PC-3 (cell line): ENCODE data around the gene RAB34. TPM values are rescaled to one million over a fixed set of nuclear protein-coding genes. Genes with fewer than 3 reads are reported as not detected.

ENCODE experiments used
- ATAC-seq: fragments of 200-7000 bp; cut with Tn5 transposase; 2 replicates; pipeline ENCODE4 v1.9.1; 2020; ENCODE audit warnings: mild to moderate bottlenecking, moderate library complexity
- BruUV-seq: library from RNA; stranded (reverse); fragments of 400-500 nt; replicated peaks from 2 replicates; lab custom pipeline; 2021; lab: Mats Ljungman, UMichigan
- CTCF ChIA-PET: fragments of 300-600 bp; sonication (Branson Sonifier 250); formaldehyde crosslinking; loops from one replicate; lab custom pipeline; 2022; ENCODE audit warnings: antibody characterized with exemption; lab: Charles Lee
- POLR2A ChIA-PET: fragments of 300-600 bp; sonication (Branson Sonifier 250); formaldehyde crosslinking; loops from one replicate; lab custom pipeline; 2022; ENCODE audit warnings: antibody characterized with exemption; ENCODE audit not compliant: unreplicated experiment; lab: Charles Lee
- DNase-seq: peaks from one replicate; pipeline ENCODE4 v3.0.0-alpha.2; 2015
- H2AFZ ChIP-seq: fragments of 300-600 bp; sonication (generic); 2 replicates; pipeline ENCODE4 v1.6.0; 2016; ENCODE audit warnings: antibody characterized with exemption, low read length
- H3F3A ChIP-seq: fragments of 300-600 bp; sonication (generic); one replicate; pipeline ENCODE4 v1.6.0; 2017; ENCODE audit warnings: antibody characterized with exemption, low read length, control low read depth, mild to moderate bottlenecking; ENCODE audit not compliant: unreplicated experiment
- H3K27ac ChIP-seq: fragments of 300-600 bp; sonication (generic); 2 replicates; pipeline ENCODE4 v1.5.1; 2016; ENCODE audit warnings: mild to moderate bottlenecking, low read length
- H3K27me3 ChIP-seq: fragments of 300-600 bp; sonication (generic); 2 replicates; pipeline ENCODE4 v1.6.1; 2016; ENCODE audit warnings: low read length, mixed read lengths
- H3K36me3 ChIP-seq: fragments of 300-600 bp; sonication (generic); 2 replicates; pipeline ENCODE4 v1.6.1; 2016; ENCODE audit warnings: low read depth, mixed run types, low read length, mixed read lengths
- H3K4me1 ChIP-seq: fragments of 300-600 bp; sonication (generic); 2 replicates; pipeline ENCODE4 v1.5.1; 2016; ENCODE audit warnings: low read length; ENCODE audit not compliant: insufficient read depth
- H3K4me2 ChIP-seq: fragments of 300-600 bp; sonication (generic); 2 replicates; pipeline ENCODE4 v1.6.0; 2016; ENCODE audit warnings: low read length
- H3K4me3 ChIP-seq: fragments of 300-600 bp; sonication (generic); 2 replicates; pipeline ENCODE4 v1.5.1; 2016; ENCODE audit warnings: mild to moderate bottlenecking, low read length, mixed read lengths
- H3K79me2 ChIP-seq: fragments of 300-600 bp; sonication (generic); 2 replicates; pipeline ENCODE4 v1.6.1; 2017; ENCODE audit warnings: low read length, mixed read lengths
- H3K9ac ChIP-seq: fragments of 300-600 bp; sonication (generic); 2 replicates; pipeline ENCODE4 v1.6.0; 2016; ENCODE audit warnings: mild to moderate bottlenecking, low read length
- H3K9me2 ChIP-seq: fragments of 300-600 bp; sonication (generic); replicated peaks from 2 replicates; pipeline ENCODE4 v1.6.1; 2016; ENCODE audit warnings: mixed run types, low read length, mixed read lengths
- H3K9me3 ChIP-seq: fragments of 300-600 bp; sonication (generic); 2 replicates; pipeline ENCODE4 v1.6.1; 2016; ENCODE audit warnings: low read length, mixed read lengths
- H4K20me1 ChIP-seq: fragments of 300-600 bp; sonication (generic); 2 replicates; pipeline ENCODE4 v1.6.1; 2016; ENCODE audit warnings: low read length, mixed read lengths
- CTCF ChIP-seq: fragments of 300-600 bp; sonication (generic); conservative IDR thresholded peaks from 2 replicates; pipeline ENCODE4 v1.5.1; 2017; ENCODE audit warnings: antibody characterized with exemption, low read depth, mild to moderate bottlenecking, low read length
- EZH2 ChIP-seq: fragments of 300-600 bp; sonication (generic); IDR thresholded peaks from one replicate; pipeline ENCODE4 v1.6.1; 2017; ENCODE audit warnings: antibody characterized with exemption, mild to moderate bottlenecking, low read length; ENCODE audit not compliant: unreplicated experiment
- EZH2phosphoT487 ChIP-seq: fragments of 300-600 bp; sonication (generic); IDR thresholded peaks from 2 replicates; pipeline ENCODE4 v1.6.1; 2018; ENCODE audit warnings: mild to moderate bottlenecking, antibody characterized with exemption, low read length, borderline replicate concordance
- intact Hi-C: fragments of 100-400 bp; cut with micrococcal nuclease; formaldehyde crosslinking; loops from 2 replicates; pipeline ENCODE4 v1.9.0; 2023
- total RNA-seq: library from RNA; depleted of rRNA; stranded (reverse); fragments of >200 nt; gene quantifications from 2 replicates; pipeline ENCODE4 v1.2.3, GENCODE V29; 2014

RAB34 gene
- total RNA-seq, 1 experiment from 2014 or later, result 211 TPM

GRCh38 chr17:28669918-28670317 lies 47.8 kb downstream of the RAB34 start:
- Histone ChIP-seq H2AFZ (no peak overlapping the region), H3K9me2 (no peaks in the 10 kb centered on the region), H3F3A (no peaks in the 10 kb centered on the region), H4K20me1 (no peaks in the 10 kb centered on the region), H3K27ac (no peak overlapping the region), H3K4me1 (no peaks in the 10 kb centered on the region), H3K79me2 (peaks cover 39% of the 10 kb centered on the region), H3K9ac (no peak overlapping the region), H3K4me2 (no peak overlapping the region), H3K27me3 (no peaks in the 10 kb centered on the region), H3K36me3 (peaks cover 23% of the 10 kb centered on the region; the same call in 1 of the 2 replicates), H3K9me3 (no peaks in the 10 kb centered on the region), H3K4me3 (no peak overlapping the region)
- intact Hi-C loops, result no loop called here
- DNase-seq (no peak), ATAC-seq (no peak)
- CTCF ChIA-PET, result no interaction called here
- TF ChIP-seq EZH2phosphoT487 (no peak), EZH2 (no peak), CTCF (no peak)
- POLR2A ChIA-PET, result no interaction called here
- no TSS peak for BruUV-seq

- BruUV-seq, result no TSS peak
- DNase-seq (no peak), ATAC-seq (no peak)
- ChIA-PET POLR2A (interaction anchor here (0.5 kb wide), 1 partner anchor 24 kb away, joined by 3 read pairs; no protein-coding TSS in a partner anchor), CTCF (no interaction called here)
- Histone ChIP-seq H3K27ac (no peak overlapping the region), H4K20me1 (0 out of 2 replicates have a peak, but pooled peaks cover 8% of the 10 kb centered on the region), H3K4me3 (no peak overlapping the region), H3K9me2 (no peaks in the 10 kb centered on the region), H2AFZ (no peak overlapping the region), H3K36me3 (peaks cover 11% of the 10 kb centered on the region; the same call in 1 of the 2 replicates), H3K9ac (no peak overlapping the region), H3K79me2 (peaks cover 60% of the 10 kb centered on the region), H3K9me3 (no peaks in the 10 kb centered on the region), H3K27me3 (no peaks in the 10 kb centered on the region), H3F3A (no peaks in the 10 kb centered on the region), H3K4me2 (no peak overlapping the region), H3K4me1 (peaks cover 11% of the 10 kb centered on the region)
- intact Hi-C loops, result no loop called here
- TF ChIP-seq EZH2phosphoT487, result no peak
- no peak for TF ChIP-seq EZH2
- no peak for TF ChIP-seq CTCF
These were observed 49.8 kb downstream of the RAB34 start for GRCh38 chr17:28667870-28668269.

GRCh38 chr17:28665994-28666393 lies 51.7 kb downstream of the RAB34 start:
- Histone ChIP-seq H3K79me2 (peaks cover 78% of the 10 kb centered on the region), H3K27me3 (no peaks in the 10 kb centered on the region), H4K20me1 (0 out of 2 replicates have a peak, but pooled peaks cover 8% of the 10 kb centered on the region), H3K4me2 (no peak overlapping the region), H3K4me1 (peaks cover 11% of the 10 kb centered on the region), H3K36me3 (peaks cover 7% of the 10 kb centered on the region; the same call in 1 of the 2 replicates), H3K9me2 (no peaks in the 10 kb centered on the region), H3K9ac (no peak overlapping the region), H3K9me3 (no peaks in the 10 kb centered on the region), H3F3A (no peaks in the 10 kb centered on the region), H3K27ac (no peak overlapping the region), H3K4me3 (no peak overlapping the region), H2AFZ (no peak overlapping the region)
- no TSS peak for BruUV-seq
- no peak for TF ChIP-seq CTCF
- no peak for TF ChIP-seq EZH2phosphoT487
- CTCF ChIA-PET, result no interaction called here
- DNase-seq (no peak), ATAC-seq (no peak)
- intact Hi-C loops, result no loop called here
- POLR2A ChIA-PET, result no interaction called here
